ENCODE results near the gene ZSWIM6. TPM values are rescaled to one million over a fixed set of nuclear protein-coding genes. Genes with fewer than 3 reads are reported as not detected.
A peak's percentile ranks its signal among the peaks of the same experiment; 100 is the strongest.

The ZSWIM6 gene
- total and polyA plus RNA-seq, 4 donors: 5.9 to 21.6 (median 13.3) TPM

DNA sequence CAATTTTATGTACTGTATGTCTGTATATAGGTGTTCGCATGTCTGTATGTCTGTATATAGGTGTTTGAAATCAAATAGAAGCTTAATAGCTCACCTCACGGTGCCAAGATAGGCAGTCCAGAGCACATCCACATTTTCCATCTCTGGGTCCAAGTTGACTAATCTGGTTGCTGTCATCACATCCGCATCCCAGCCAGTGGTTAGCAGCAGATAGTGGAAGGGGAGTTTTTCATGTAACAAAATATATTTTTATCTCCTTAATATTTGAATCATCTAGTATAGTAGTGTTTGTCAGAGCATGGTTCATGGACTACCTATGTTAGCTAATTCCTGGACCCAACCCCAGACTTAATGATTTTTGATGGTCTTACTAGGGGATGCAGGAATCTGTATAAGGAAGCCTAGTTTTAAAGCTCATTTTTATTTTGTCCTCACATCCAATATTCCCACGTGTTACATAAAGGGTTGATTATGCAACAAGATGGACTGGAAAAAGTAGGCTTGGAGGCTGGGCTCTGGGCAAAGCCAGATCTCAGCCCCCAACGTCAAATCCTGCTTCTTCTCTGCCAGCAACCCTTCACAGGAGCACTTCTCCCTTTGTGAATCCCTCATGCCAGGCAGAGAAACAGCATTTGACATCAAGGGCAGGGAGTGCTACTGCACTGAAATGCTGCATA, 219.7 kb downstream of the ZSWIM6 start:
- Histone ChIP-seq H3K9me3 (ENCODE audit: control insufficient read depth in 4 of 4, insufficient read depth in 3 of 4, low read length in 3 of 4) (no peaks in the 10 kb centered on the region), H3K4me3 (no peak overlapping the region), H3K4me1 (ENCODE audit: control insufficient read depth in 5 of 5, insufficient read depth in 5 of 5, low read length in 5 of 5) (no peaks in the 10 kb centered on the region), H3K36me3 (ENCODE audit: control insufficient read depth in 4 of 4, insufficient read depth in 4 of 4, low read length in 4 of 4) (peaks cover 0 to 2% (median 1%) of the 10 kb centered on the region in 4 donors), H3K9ac (ENCODE audit: insufficient read depth in 1 of 2, low read length in 2 of 2) (no peak overlapping the region), H3K27ac (ENCODE audit: low read depth in 1 of 2, low read length in 1 of 2) (no peak overlapping the region), H3K27me3 (ENCODE audit: control insufficient read depth in 3 of 3, insufficient read depth in 3 of 3, low read length in 2 of 3) (no peaks in the 10 kb centered on the region)
- TF ChIP-seq, protein P1, sequence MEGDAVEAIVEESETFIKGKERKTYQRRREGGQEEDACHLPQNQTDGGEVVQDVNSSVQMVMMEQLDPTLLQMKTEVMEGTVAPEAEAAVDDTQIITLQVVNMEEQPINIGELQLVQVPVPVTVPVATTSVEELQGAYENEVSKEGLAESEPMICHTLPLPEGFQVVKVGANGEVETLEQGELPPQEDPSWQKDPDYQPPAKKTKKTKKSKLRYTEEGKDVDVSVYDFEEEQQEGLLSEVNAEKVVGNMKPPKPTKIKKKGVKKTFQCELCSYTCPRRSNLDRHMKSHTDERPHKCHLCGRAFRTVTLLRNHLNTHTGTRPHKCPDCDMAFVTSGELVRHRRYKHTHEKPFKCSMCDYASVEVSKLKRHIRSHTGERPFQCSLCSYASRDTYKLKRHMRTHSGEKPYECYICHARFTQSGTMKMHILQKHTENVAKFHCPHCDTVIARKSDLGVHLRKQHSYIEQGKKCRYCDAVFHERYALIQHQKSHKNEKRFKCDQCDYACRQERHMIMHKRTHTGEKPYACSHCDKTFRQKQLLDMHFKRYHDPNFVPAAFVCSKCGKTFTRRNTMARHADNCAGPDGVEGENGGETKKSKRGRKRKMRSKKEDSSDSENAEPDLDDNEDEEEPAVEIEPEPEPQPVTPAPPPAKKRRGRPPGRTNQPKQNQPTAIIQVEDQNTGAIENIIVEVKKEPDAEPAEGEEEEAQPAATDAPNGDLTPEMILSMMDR (IDR thresholded peaks at IDR 0.05; ENCODE audit: control extremely low read depth, extremely low read depth): no peak
- ATAC-seq (ENCODE audit: insufficient read depth, low FRiP score) (peak; percentile 27), DNase-seq (no peak)
- 69 to 81% methylated on average over 5 of the region's 5 CpGs for WGBS, 2 donors

DNA sequence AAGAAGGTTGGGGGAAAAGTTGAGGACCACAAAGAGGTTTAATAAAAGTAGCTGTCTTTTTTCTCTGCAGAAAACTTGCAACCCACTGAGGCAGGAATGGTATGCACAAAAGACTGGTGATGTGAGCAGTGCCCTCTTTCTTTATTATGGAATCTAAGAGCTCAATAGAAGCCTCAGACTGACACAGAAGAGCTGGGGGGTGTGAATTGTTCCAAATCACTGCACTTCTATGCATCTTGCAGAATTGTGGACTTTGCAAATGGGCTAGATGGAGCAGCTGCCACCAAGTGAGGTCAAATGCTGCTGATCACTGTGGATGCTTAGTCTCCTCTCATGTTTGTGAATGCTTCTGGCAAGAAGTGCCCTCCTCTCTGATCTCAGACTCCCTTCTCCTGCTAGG, 227.1 kb downstream of the ZSWIM6 start:
- Histone ChIP-seq H3K36me3 (ENCODE audit: control insufficient read depth in 4 of 4, insufficient read depth in 4 of 4, low read length in 4 of 4) (no peaks in the 10 kb centered on the region), H3K4me1 (ENCODE audit: control insufficient read depth in 5 of 5, insufficient read depth in 5 of 5, low read length in 5 of 5) (no peaks in the 10 kb centered on the region), H3K9ac (ENCODE audit: insufficient read depth in 1 of 2, low read length in 2 of 2) (no peak overlapping the region), H3K27ac (ENCODE audit: low read depth in 1 of 2, low read length in 1 of 2) (no peak overlapping the region), H3K27me3 (ENCODE audit: control insufficient read depth in 3 of 3, insufficient read depth in 3 of 3, low read length in 2 of 3) (no peaks in the 10 kb centered on the region), H3K9me3 (ENCODE audit: control insufficient read depth in 4 of 4, insufficient read depth in 3 of 4, low read length in 3 of 4) (no peaks in the 10 kb centered on the region), H3K4me3 (no peak overlapping the region)
- ATAC-seq (ENCODE audit: insufficient read depth, low FRiP score) (no peak), DNase-seq (no peak)
- TF ChIP-seq, protein P1 (IDR thresholded peaks at IDR 0.05; ENCODE audit: control extremely low read depth, extremely low read depth): no peak

DNA sequence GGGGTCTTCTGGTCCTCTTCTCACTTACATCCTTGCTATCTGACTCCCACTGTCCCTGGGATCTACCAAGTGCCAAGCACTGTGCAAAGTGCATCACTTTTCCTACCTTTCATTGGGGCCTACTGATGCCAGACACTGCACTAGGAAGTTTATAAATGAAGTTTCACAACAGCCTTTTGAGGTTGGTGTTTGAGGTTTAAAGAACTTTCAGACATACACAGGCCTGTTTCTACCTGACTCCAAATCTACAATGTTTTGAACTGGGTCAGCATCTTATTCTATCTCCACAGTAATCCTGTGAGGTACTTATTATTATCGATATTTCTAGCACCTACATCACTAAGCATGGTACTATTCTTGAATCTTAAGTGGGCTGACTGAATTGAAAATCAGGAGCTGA, 227.7 kb downstream of the ZSWIM6 start:
- no peak overlapping the region for H3K27ac ChIP-seq (ENCODE audit: low read depth in 1 of 2, low read length in 1 of 2)
- H3K27me3 ChIP-seq (ENCODE audit: control insufficient read depth in 3 of 3, insufficient read depth in 3 of 3, low read length in 2 of 3): no peaks in the 10 kb centered on the region
- ATAC-seq (ENCODE audit: insufficient read depth, low FRiP score) (no peak), DNase-seq (no peak)
- H3K4me3 ChIP-seq: no peak overlapping the region
- peaks cover 0 to 4% (median 0%) of the 10 kb centered on the region in 5 donors for H3K4me1 ChIP-seq (ENCODE audit: control insufficient read depth in 5 of 5, insufficient read depth in 5 of 5, low read length in 5 of 5)
- TF ChIP-seq, protein P1 (IDR thresholded peaks at IDR 0.05; ENCODE audit: control extremely low read depth, extremely low read depth): no peak
- WGBS, 2 donors: 93 to 97% methylated on average over 1 of the region's 1 CpG
- no peaks in the 10 kb centered on the region for H3K36me3 ChIP-seq (ENCODE audit: control insufficient read depth in 4 of 4, insufficient read depth in 4 of 4, low read length in 4 of 4)
- H3K9ac ChIP-seq (ENCODE audit: insufficient read depth in 1 of 2, low read length in 2 of 2): no peak overlapping the region
- no peaks in the 10 kb centered on the region for H3K9me3 ChIP-seq (ENCODE audit: control insufficient read depth in 4 of 4, insufficient read depth in 3 of 4, low read length in 3 of 4)

DNA sequence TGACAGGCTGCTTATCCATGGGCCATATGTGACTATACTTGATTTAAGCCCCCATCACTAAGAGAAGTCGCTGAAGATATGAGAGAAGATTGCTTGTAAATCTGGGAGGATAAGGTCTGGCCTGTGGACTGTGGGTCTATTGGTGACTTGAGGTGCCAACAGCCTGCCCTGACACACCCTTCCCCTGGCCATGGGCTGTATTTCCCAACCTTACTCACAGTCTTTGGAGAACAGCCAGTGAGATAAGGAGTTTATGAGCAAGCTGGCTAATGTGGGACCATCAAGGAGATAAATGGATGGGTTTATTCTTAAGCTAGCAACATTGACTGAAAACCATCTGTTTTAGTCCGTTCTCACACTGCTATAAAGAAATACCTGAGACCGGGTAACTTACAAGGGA, 231.3 kb downstream of the ZSWIM6 start:
- Histone ChIP-seq H3K9me3 (ENCODE audit: control insufficient read depth in 4 of 4, insufficient read depth in 3 of 4, low read length in 3 of 4) (no peaks in the 10 kb centered on the region), H3K27me3 (ENCODE audit: control insufficient read depth in 3 of 3, insufficient read depth in 3 of 3, low read length in 2 of 3) (no peaks in the 10 kb centered on the region), H3K27ac (ENCODE audit: low read depth in 1 of 2, low read length in 1 of 2) (no peak overlapping the region), H3K36me3 (ENCODE audit: control insufficient read depth in 4 of 4, insufficient read depth in 4 of 4, low read length in 4 of 4) (no peaks in the 10 kb centered on the region), H3K4me3 (no peak overlapping the region), H3K4me1 (ENCODE audit: control insufficient read depth in 5 of 5, insufficient read depth in 5 of 5, low read length in 5 of 5) (peaks cover 0 to 4% (median 0%) of the 10 kb centered on the region in 5 donors), H3K9ac (ENCODE audit: insufficient read depth in 1 of 2, low read length in 2 of 2) (no peak overlapping the region)
- TF ChIP-seq, protein P1 (IDR thresholded peaks at IDR 0.05; ENCODE audit: control extremely low read depth, extremely low read depth): no peak
- DNase-seq (no peak), ATAC-seq (ENCODE audit: insufficient read depth, low FRiP score) (no peak)
- WGBS, 2 donors: 92 to 94% methylated on average over 3 of the region's 3 CpGs

All from lung (tissue), 12 donors.